Adrenal gland (tissue), 5 donors: ENCODE results near the gene SLCO2A1.

Experiments used
- CTCF ChIP-seq, 6 experiments: fragments of 450-650 bp in 4 of 6; fragments of 200-600 bp in 2 of 6; sonication (generic) in 1 of 6; IDR thresholded peaks; 1 replicate in 5 of 6; 2 replicates in 1 of 6; pipeline versions ENCODE4 v1.5.1 to v1.8.0; 2016 to 2021; ENCODE audit warnings: antibody characterized with exemption in 6 of 6, mild to moderate bottlenecking in 2 of 6, moderate library complexity in 1 of 6
- POLR2A ChIP-seq, 2 donors: fragments of 450-650 bp; IDR thresholded peaks; one replicate each; pipeline ENCODE4 v1.6.1; 2017; ENCODE audit warnings: antibody characterized with exemption in 2 of 2, mild to moderate bottlenecking in 2 of 2, moderate library complexity in 1 of 2
- donor health status: DM: no; HTN: no; CAD: no.

- TF ChIP-seq POLR2A (IDR thresholded peaks at IDR 0.05) (no peak), CTCF (IDR thresholded peaks at IDR 0.05) (no peak)
Observed at GRCh38 chr3:134075568-134075825, 45.8 kb upstream of the SLCO2A1 start.
